Adrenal gland (tissue), 12 donors: ENCODE results near the gene ABHD6. TPM values are rescaled to one million over a fixed set of nuclear protein-coding genes. Genes with fewer than 3 reads are reported as not detected.

Experiments used
- DNase-seq, 7 donors: peaks; one replicate each; pipeline ENCODE4 v3.0.0-alpha.2; 2019 to 2020
- H3K27ac ChIP-seq, 5 donors: fragments of 200-600 bp; sonication (generic) in 4 of 5; 1 replicate in 3 of 5; 2 replicates in 2 of 5; pipeline versions ENCODE4 v1.5.1 to v1.8.0; 2016 to 2020; ENCODE audit warnings: mild to moderate bottlenecking in 1 of 5
- H3K27me3 ChIP-seq: fragments of 200-600 bp; 2 replicates; pipeline ENCODE4 v1.8.0; 2021
- H3K36me3 ChIP-seq, 2 donors: fragments of 200-600 bp; replicated peaks in 1 of 2; 1 replicate in 1 of 2; 2 replicates in 1 of 2; pipeline versions ENCODE4 v1.5.1 to v1.8.0; 2018 to 2022
- H3K4me1 ChIP-seq, 2 donors: fragments of 200-600 bp; replicated peaks in 1 of 2; 1 replicate in 1 of 2; 2 replicates in 1 of 2; pipeline versions ENCODE4 v1.5.1 to v1.8.0; 2018 to 2021
- H3K4me3 ChIP-seq, 4 donors: fragments of 200-600 bp; sonication (generic) in 3 of 4; one replicate each; pipeline ENCODE4 v1.5.1; 2016 to 2018
- H3K9me3 ChIP-seq, 3 donors: fragments of 200-600 bp; sonication (generic) in 1 of 3; replicated peaks in 1 of 3; 1 replicate in 2 of 3; 2 replicates in 1 of 3; pipeline versions ENCODE4 v1.5.1 to v1.8.0; 2016 to 2021
- CTCF ChIP-seq, 6 experiments: fragments of 450-650 bp in 4 of 6; fragments of 200-600 bp in 2 of 6; sonication (generic) in 1 of 6; IDR thresholded peaks; 1 replicate in 5 of 6; 2 replicates in 1 of 6; pipeline versions ENCODE4 v1.5.1 to v1.8.0; 2016 to 2021; ENCODE audit warnings: antibody characterized with exemption in 6 of 6, mild to moderate bottlenecking in 2 of 6, moderate library complexity in 1 of 6
- POLR2A ChIP-seq, 2 donors: fragments of 450-650 bp; IDR thresholded peaks; one replicate each; pipeline ENCODE4 v1.6.1; 2017; ENCODE audit warnings: antibody characterized with exemption in 2 of 2, mild to moderate bottlenecking in 2 of 2, moderate library complexity in 1 of 2
- WGBS, 4 donors: extraction: QIAGEN DNeasy Blood & Tissue Kit in 2 of 4; methylation state at CpG; one replicate each; pipeline versions ENCODE4 v1.1.5 to v1.1.7; 2013 to 2017; 5-methylcytosine and 5-hydroxymethylcytosine counted together
- intact Hi-C, 2 donors: fragments of 100-400 bp; cut with DNase I; formaldehyde crosslinking; loops; one replicate each; pipeline versions ENCODE4 v1.14.1 to v1.15.0; 2022 to 2023
- polyA plus RNA-seq, 3 donors: library from polyadenylated mRNA; stranded (reverse); fragments of 200-250 nt in 2 of 3; fragments of 350-450 nt in 1 of 3; fragmentation: Illumina TruSeq in 1 of 3; extraction: RNeasy Lipid Tissue Mini Kit (QIAGEN cat#74804) in 1 of 3; gene quantifications; one replicate each; pipeline ENCODE4 v1.2.3, GENCODE V29; 2013 to 2014
- total RNA-seq, 9 donors: library from RNA; depleted of rRNA in 4 of 9; stranded (reverse); fragments of >200 nt in 4 of 9; fragments of 120-200 nt in 1 of 9; fragmentation: NEBNext Ultra II Directional in 1 of 9; extraction: Animal tissue kit (Norgen Biotek cat#: 25700) in 1 of 9; gene quantifications; one replicate each; pipeline versions ENCODE4 v1.1.0 to v1.2.4, GENCODE V29; 2013 to 2023
- donor health status: healthy with polysubstance abuse.
- donor health status: Bipolar disorder and iron deficiency.
- donor health status: DM: yes; HTN: yes; CAD: no.
- donor health status: DM: no; HTN: no; CAD: no.
- donor health status: DM: no; HTN: no; CAD: no.
- donor health status: DM: yes; HTN: yes; CAD: no.

ABHD6 gene
- total and polyA plus RNA-seq, 12 donors = 10.2 to 57.3 (median 27.7) TPM

GRCh38 chr3:58250093-58250707 lies 12.6 kb downstream of the ABHD6 start:
- no peak for DNase-seq
- Histone ChIP-seq H3K4me3 (no peak overlapping the region), H3K36me3 (no peaks in the 10 kb centered on the region), H3K4me1 (peaks cover 0 to 14% of the 10 kb centered on the region in 2 donors), H3K27me3 (no peaks in the 10 kb centered on the region), H3K27ac (peak overlapping the region in 1 of 5 donors; percentile 31), H3K9me3 (no peaks in the 10 kb centered on the region)
- intact Hi-C loops = no loop called here
- 74 to 84% (median 77%) methylated on average over 8 of the region's 8 CpGs for WGBS, 4 donors
- TF ChIP-seq CTCF (IDR thresholded peaks at IDR 0.05) (no peak), POLR2A (IDR thresholded peaks at IDR 0.05) (no peak)

- intact Hi-C loops = no loop called here
Observed at GRCh38 chr3:58251631-58252035, 14.0 kb downstream of the ABHD6 start.

DNA sequence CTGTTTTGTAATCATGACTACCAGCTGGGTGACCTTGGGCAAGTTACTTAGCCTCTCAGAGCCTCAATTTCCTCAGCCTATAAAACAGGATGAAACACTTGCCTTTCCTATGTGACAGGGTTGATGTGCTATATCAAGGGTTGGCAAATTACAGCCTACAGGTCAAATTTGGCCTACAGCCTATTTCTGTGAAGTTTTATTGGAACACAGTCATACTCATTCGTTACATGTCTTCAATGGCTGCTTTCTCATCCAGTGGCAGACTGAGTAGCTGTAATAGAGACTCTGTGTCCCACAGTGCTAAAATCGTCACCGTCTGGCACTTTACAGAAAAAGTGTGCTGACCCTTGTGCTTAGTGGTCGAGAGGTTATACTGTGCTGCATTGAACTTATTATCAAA lies 16.6 kb downstream of the ABHD6 start:
- Histone ChIP-seq H3K9me3 (no peaks in the 10 kb centered on the region), H3K27ac (no peak overlapping the region), H3K27me3 (no peaks in the 10 kb centered on the region), H3K4me1 (peaks cover 7 to 22% of the 10 kb centered on the region in 2 donors), H3K4me3 (no peak overlapping the region), H3K36me3 (peaks cover 0 to 11% of the 10 kb centered on the region in 2 donors)
- DNase-seq = no peak
- intact Hi-C loops = no loop called here
- 68 to 76% (median 72%) methylated on average over 4 of the region's 4 CpGs for WGBS, 4 donors
- TF ChIP-seq POLR2A (IDR thresholded peaks at IDR 0.05) (no peak), CTCF (IDR thresholded peaks at IDR 0.05) (no peak)

More at GRCh38 chr3:58251631-58252035, 14.0 kb downstream of the ABHD6 start:
- TF ChIP-seq POLR2A (IDR thresholded peaks at IDR 0.05) (no peak), CTCF (IDR thresholded peaks at IDR 0.05) (no peak)
- DNase-seq = no peak
- H3K4me3 ChIP-seq = no peak overlapping the region
- H3K27ac ChIP-seq = no peak overlapping the region
- no peaks in the 10 kb centered on the region for H3K9me3 ChIP-seq
- 87 to 100% (median 93%) methylated on average over 3 of the region's 3 CpGs for whole genome bisulfite sequencing, 4 donors
- H3K36me3 ChIP-seq = no peaks in the 10 kb centered on the region
- no peaks in the 10 kb centered on the region for H3K27me3 ChIP-seq
- peaks cover 4 to 17% of the 10 kb centered on the region in 2 donors for H3K4me1 ChIP-seq

- no peak for DNase-seq
- Histone ChIP-seq H3K9me3 (no peaks in the 10 kb centered on the region), H3K27ac (no peak overlapping the region), H3K36me3 (peaks cover 0 to 11% of the 10 kb centered on the region in 2 donors), H3K4me3 (no peak overlapping the region), H3K4me1 (peaks cover 7 to 16% of the 10 kb centered on the region in 2 donors), H3K27me3 (no peaks in the 10 kb centered on the region)
- intact Hi-C loops = no loop called here
- TF ChIP-seq POLR2A (IDR thresholded peaks at IDR 0.05) = no peak
- TF ChIP-seq CTCF (IDR thresholded peaks at IDR 0.05) = no peak
- 47 to 72% (median 54%) methylated on average over 1 of the region's 1 CpG for WGBS, 4 donors
Observed at GRCh38 chr3:58256061-58256460, 18.5 kb downstream of the ABHD6 start.
